AG10803 (cell line): ENCODE measurements around the gene PAQR4.

Source experiments
- DNase-seq: peaks from one replicate; pipeline ENCODE4 v3.0.0; 2010; ENCODE audit warnings: low read depth
- H3K4me3 ChIP-seq: 2 replicates; pipeline ENCODE4 v1.5.1; 2011; ENCODE audit warnings: mild to moderate bottlenecking, low read length, control low read depth
- CTCF ChIP-seq: conservative IDR thresholded peaks from 2 replicates; pipeline ENCODE4 v1.5.1; 2011; ENCODE audit warnings: mild to moderate bottlenecking, low read length, control low read depth, inconsistent platforms

PAQR4 gene

GRCh38 chr16:2976673-2977072 lies 7.5 kb downstream of the PAQR4 start:
- DNase-seq, result no peak
- no peak for TF ChIP-seq CTCF
- H3K4me3 ChIP-seq, result no peak overlapping the region

- DNase-seq, result no peak
- TF ChIP-seq CTCF, result no peak
- H3K4me3 ChIP-seq, result no peak overlapping the region
These were observed 8.3 kb downstream of the PAQR4 start for GRCh38 chr16:2977440-2977839.

- no peak for DNase-seq
- H3K4me3 ChIP-seq, result peak overlapping the region; percentile 62
- TF ChIP-seq CTCF, result no peak
These were observed 10.6 kb downstream of the PAQR4 start for GRCh38 chr16:2979669-2980226.

DNA sequence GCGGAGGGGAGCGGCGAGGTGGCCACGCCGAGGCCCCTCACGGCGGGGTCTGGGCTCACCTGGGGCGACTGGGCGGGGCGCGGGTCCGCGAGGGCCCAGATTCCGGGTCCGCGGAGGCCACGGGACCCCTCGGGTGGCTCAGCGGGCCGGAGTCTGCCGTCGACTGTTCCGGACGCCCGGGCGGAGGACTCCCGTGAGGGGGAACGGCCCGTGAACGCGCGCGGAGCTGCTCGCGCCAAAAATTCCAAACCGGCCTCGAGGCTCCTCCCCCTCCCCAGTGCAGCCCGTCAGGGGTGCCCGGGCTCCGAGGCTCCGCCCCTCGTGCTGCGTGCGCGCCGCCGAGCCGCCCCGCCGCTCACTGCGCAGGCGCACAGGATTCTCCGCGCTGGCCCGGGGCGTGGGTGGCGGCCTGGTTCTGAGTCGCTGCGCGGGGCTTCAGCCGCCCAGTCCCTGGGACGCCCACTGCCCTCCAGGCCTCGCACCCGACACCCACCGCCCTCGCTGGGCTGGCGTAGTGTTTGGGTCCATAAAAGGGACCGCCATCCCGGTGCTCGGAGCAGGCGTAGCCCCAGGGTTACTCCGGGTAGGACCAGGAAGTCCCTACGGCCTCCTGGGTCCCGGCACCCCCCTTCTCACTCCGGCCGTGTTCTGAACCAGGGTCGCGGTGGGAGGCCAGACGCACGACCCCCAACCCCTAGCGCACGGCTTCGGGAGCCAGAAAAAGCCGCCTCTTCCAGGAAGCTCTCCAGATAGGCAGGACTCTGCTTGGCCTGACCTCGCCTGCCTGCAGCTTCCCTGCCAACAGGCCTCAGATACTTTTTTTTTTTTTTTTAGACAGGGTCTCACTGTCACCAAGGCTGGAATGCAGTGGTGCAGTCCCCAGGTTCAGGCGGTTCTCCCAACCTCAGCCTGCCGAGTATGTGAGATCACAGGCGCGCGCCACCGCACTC lies 11.4 kb downstream of the PAQR4 start, which contains the start of gene PKMYT1:
PKMYT1 (minus strand) TSS at position 220 of the 950 bp plus-strand sequence. CDS start 789 bp downstream, outside the sequence.
- peak; percentile 76 for DNase-seq
- TF ChIP-seq CTCF, result no peak
- peak within 1 kb of the TSS; percentile 85 for H3K4me3 ChIP-seq

DNA sequence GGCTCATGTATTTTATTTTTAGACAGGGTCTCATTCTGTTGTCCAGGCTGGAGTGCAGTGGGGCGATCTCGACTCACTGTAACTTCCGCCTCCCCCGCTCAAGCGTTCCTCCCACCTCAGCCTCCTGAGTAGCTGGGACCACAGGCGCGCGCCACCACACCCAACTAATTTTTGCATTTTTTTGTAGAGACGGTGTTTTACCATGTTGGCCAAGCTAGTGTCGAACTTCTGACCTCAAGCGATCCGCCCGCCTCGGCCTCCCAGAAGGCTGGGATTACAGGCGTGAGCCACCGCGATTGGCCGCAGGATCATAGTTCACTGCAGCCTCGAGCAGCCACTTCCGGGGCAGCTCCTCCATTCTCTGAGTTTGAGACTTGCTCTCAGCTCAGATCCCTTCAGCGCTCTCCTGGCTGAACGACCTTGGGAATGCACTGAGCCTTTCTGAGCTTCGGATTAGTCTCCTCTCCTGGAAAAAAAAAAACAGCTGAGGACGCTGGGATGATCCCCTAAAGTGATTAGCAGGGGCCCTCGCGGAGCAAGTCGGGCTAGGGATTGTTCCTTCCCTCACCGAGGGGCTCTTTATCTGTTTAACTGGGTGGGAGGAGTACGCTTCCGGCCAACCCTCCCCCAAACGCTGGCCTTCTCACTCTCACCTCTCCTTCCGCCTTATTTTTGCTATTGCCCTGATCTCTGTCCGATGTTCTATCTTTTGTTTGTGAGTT lies 12.2 kb downstream of the PAQR4 start:
- no peak for DNase-seq
- H3K4me3 ChIP-seq, result peak overlapping the region; percentile 85; the same call in 1 of the 2 replicates
- TF ChIP-seq CTCF, result no peak

DNA sequence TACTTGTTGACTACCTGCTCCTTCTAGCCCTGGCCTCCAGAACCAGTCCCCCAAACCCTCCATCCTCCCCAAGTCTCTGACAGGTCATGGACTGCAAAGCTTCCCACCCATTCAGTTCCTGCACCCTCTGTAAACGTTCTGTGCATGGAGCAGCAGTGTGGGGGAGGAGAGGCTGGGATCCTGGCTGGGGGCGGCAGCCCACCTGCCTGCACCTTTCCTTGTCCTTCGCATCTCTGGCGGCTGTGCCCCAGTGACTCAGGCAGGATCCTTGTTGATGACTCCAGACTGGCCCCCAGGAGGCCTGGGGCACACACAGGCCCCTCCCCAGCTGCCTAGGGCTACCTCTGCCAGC lies 12.7 kb downstream of the PAQR4 start:
- no peak for DNase-seq
- no peak overlapping the region for H3K4me3 ChIP-seq
- no peak for TF ChIP-seq CTCF
